SK-N-SH (cell line): ENCODE measurements around the gene DEGS1. TPM values are rescaled to one million over a fixed set of nuclear protein-coding genes. Genes with fewer than 3 reads are reported as not detected.

ENCODE experiments used
- CTCF ChIA-PET: fragments of 300-600, 350-600 bp; formaldehyde crosslinking; extraction: SDS; loops from one replicate; lab custom pipeline; 2021; lab: Yijun Ruan, JAX
- POLR2A ChIA-PET: fragments of 350-600 bp; sonication (Branson Sonifier 250); formaldehyde crosslinking; extraction: SDS; loops from one replicate; lab custom pipeline; 2020; ENCODE audit warnings: antibody characterized with exemption, inconsistent platforms; lab: Yijun Ruan, JAX
- DNase-seq: peaks from one replicate; pipeline ENCODE4 v3.0.0; 2012
- H2AFZ ChIP-seq: fragments of 200-600 bp; sonication (generic); 2 replicates; pipeline ENCODE4 v1.8.1; 2016; ENCODE audit warnings: antibody characterized with exemption, mild to moderate bottlenecking, low read depth
- H3F3A ChIP-seq: fragments of 200-600 bp; sonication (generic); replicated peaks from 2 replicates; pipeline ENCODE3; 2016; ENCODE audit warnings: antibody characterized with exemption, mild to moderate bottlenecking; ENCODE audit not compliant: insufficient read depth
- H3K27ac ChIP-seq, 2 experiments: fragments of 200-500 bp in 1 of 2; fragments of 200-600 bp in 1 of 2; sonication (Bioruptor generic) in 1 of 2; sonication (generic), shearing (Covaris generic) in 1 of 2; 2 replicates each; pipeline versions ENCODE4 v1.5.1 to v1.6.1; 2014 to 2016; ENCODE audit warnings: low read depth in 2 of 2, inconsistent platforms in 1 of 2, low read length in 1 of 2, mild to moderate bottlenecking in 1 of 2, mixed read lengths in 1 of 2
- H3K27me3 ChIP-seq: fragments of 200-600 bp; sonication (generic), shearing (Covaris generic); 2 replicates; pipeline ENCODE4 v1.6.1; 2016; ENCODE audit warnings: mixed run types; ENCODE audit not compliant: insufficient read depth
- H3K36me3 ChIP-seq, 2 experiments: fragments of 200-500 bp in 1 of 2; fragments of 200-600 bp in 1 of 2; sonication (Bioruptor generic) in 1 of 2; sonication (generic) in 1 of 2; replicated peaks in 1 of 2; 2 replicates each; pipeline versions ENCODE3 to v1.5.1; 2014 to 2016; ENCODE audit warnings: low read length in 1 of 2, mild to moderate bottlenecking in 1 of 2; ENCODE audit not compliant: insufficient read depth in 2 of 2, control insufficient read depth in 1 of 2
- H3K4me1 ChIP-seq, 2 experiments: fragments of 200-500 bp in 1 of 2; fragments of 200-600 bp in 1 of 2; sonication (Bioruptor generic) in 1 of 2; sonication (generic), shearing (Covaris generic) in 1 of 2; 2 replicates each; pipeline versions ENCODE4 v1.5.1 to v1.6.1; 2014 to 2016; ENCODE audit warnings: low read depth in 1 of 2, low read length in 1 of 2, mixed run types in 1 of 2; ENCODE audit not compliant: insufficient read depth in 2 of 2, control insufficient read depth in 1 of 2
- H3K4me2 ChIP-seq: fragments of 200-600 bp; sonication (generic), shearing (Covaris generic); 2 replicates; pipeline ENCODE4 v1.6.1; 2017; ENCODE audit warnings: mixed run types
- H3K4me3 ChIP-seq, 2 experiments: fragments of 200-500 bp in 1 of 2; fragments of 200-600 bp in 1 of 2; sonication (Bioruptor generic) in 1 of 2; sonication (generic), shearing (Covaris generic) in 1 of 2; 2 replicates each; pipeline versions ENCODE4 v1.5.1 to v1.8.1; 2014 to 2016; ENCODE audit warnings: low read depth in 2 of 2, inconsistent platforms in 1 of 2, low read length in 1 of 2, mild to moderate bottlenecking in 1 of 2, mixed read lengths in 1 of 2, moderate library complexity in 1 of 2
- H3K79me2 ChIP-seq: fragments of 200-600 bp; sonication (generic); 2 replicates; pipeline ENCODE4 v1.8.1; 2017; ENCODE audit warnings: mild to moderate bottlenecking; ENCODE audit not compliant: insufficient read depth
- H3K9ac ChIP-seq: fragments of 200-600 bp; sonication (generic); 2 replicates; pipeline ENCODE4 v1.6.1; 2017; ENCODE audit warnings: mixed run types
- H3K9me2 ChIP-seq: fragments of 200-600 bp; sonication (generic); 2 replicates; pipeline ENCODE4 v1.6.1; 2017; ENCODE audit warnings: mixed run types
- H3K9me3 ChIP-seq: fragments of 200-600 bp; sonication (generic); 2 replicates; pipeline ENCODE4 v1.6.1; 2017; ENCODE audit warnings: mixed run types, mild to moderate bottlenecking, moderate library complexity
- H4K20me1 ChIP-seq: fragments of 200-600 bp; sonication (generic); 2 replicates; pipeline ENCODE4 v1.6.1; 2017; ENCODE audit warnings: mild to moderate bottlenecking, mixed run types; ENCODE audit not compliant: insufficient read depth
- ELF1 ChIP-seq: IDR thresholded peaks from 2 replicates; pipeline ENCODE4 v1.4.0; 2012
- FOXJ3 ChIP-seq: sonication (generic); formaldehyde crosslinking; IDR thresholded peaks from 2 replicates; pipeline ENCODE4 v1.5.1; 2020; ENCODE audit warnings: mild to moderate bottlenecking, missing genetic modification reagents
- FOXM1 ChIP-seq: IDR thresholded peaks from 2 replicates; pipeline ENCODE4 v1.4.0; 2012; ENCODE audit warnings: low read depth, mild to moderate bottlenecking
- IRF3 ChIP-seq: fragments of 150-350 bp; IDR thresholded peaks from 2 replicates; pipeline ENCODE4 v1.6.1; 2016; ENCODE audit warnings: mild to moderate bottlenecking, low read depth, low read length
- JUND ChIP-seq: IDR thresholded peaks from 2 replicates; pipeline ENCODE4 v1.4.0; 2012
- MEF2A ChIP-seq: IDR thresholded peaks from 2 replicates; pipeline ENCODE4 v1.4.0; 2012; ENCODE audit warnings: low read depth, borderline replicate concordance
- MXI1 ChIP-seq: IDR thresholded peaks from 2 replicates; pipeline ENCODE4 v1.6.1; 2012; ENCODE audit warnings: mild to moderate bottlenecking, low read depth, low read length, improper control_type of control experiment
- NFIC ChIP-seq: IDR thresholded peaks from 2 replicates; pipeline ENCODE4 v1.4.0; 2012; ENCODE audit warnings: borderline replicate concordance
- POLR2AphosphoS5 ChIP-seq: IDR thresholded peaks from 2 replicates; pipeline ENCODE4 v1.6.1; 2012; ENCODE audit warnings: low read depth, low read length
- RCOR1 ChIP-seq: fragments of 150-350 bp; IDR thresholded peaks from 2 replicates; pipeline ENCODE4 v1.6.1; 2017; ENCODE audit warnings: antibody characterized with exemption, low read length
- RFX5 ChIP-seq: IDR thresholded peaks from 2 replicates; pipeline ENCODE4 v1.6.1; 2012; ENCODE audit warnings: mild to moderate bottlenecking, improper control_type of control experiment, low read length
- SIN3A ChIP-seq: IDR thresholded peaks from 2 replicates; pipeline ENCODE4 v1.6.1; 2012; ENCODE audit warnings: low read depth, mild to moderate bottlenecking, low read length, moderate library complexity, borderline replicate concordance
- SMC3 ChIP-seq: IDR thresholded peaks from 2 replicates; pipeline ENCODE4 v1.6.1; 2012; ENCODE audit warnings: low read depth, low read length, improper control_type of control experiment
- USF2 ChIP-seq: fragments of 150-350 bp; IDR thresholded peaks from 2 replicates; pipeline ENCODE4 v1.6.1; 2017; ENCODE audit warnings: antibody characterized with exemption, low read length, low read depth, borderline replicate concordance
- YY1 ChIP-seq: IDR thresholded peaks from 2 replicates; pipeline ENCODE4 v1.4.0; 2012; ENCODE audit warnings: low read depth, mild to moderate bottlenecking
- WGBS: methylation state at CpG from one replicate; pipeline ENCODE4 v1.1.6; 2017; ENCODE audit warnings: low lambda C conversion rate; 5-methylcytosine and 5-hydroxymethylcytosine counted together
- polyA plus RNA-seq, 3 experiments: library from polyadenylated mRNA; depleted of rRNA; stranded (reverse); fragments of >200 nt; gene quantifications; 2 replicates each; pipeline ENCODE4 v1.2.3, GENCODE V29; 2012
- TF ChIP-seq, protein P1 (sequence below): IDR thresholded peaks from 2 replicates; pipeline ENCODE4 v1.4.0; 2012; ENCODE audit warnings: low read depth, borderline replicate concordance
- TF ChIP-seq, protein P2 (sequence below): fragments of 200-600 bp; sonication (generic); IDR thresholded peaks from 2 replicates; pipeline ENCODE4 v1.6.1; 2017; ENCODE audit warnings: antibody characterized with exemption, mild to moderate bottlenecking, moderate library complexity

DEGS1 gene
- polyA plus RNA-seq, 1 of the 3 experiments (the other 2 are of a cell fraction): 62.3 TPM

DNA sequence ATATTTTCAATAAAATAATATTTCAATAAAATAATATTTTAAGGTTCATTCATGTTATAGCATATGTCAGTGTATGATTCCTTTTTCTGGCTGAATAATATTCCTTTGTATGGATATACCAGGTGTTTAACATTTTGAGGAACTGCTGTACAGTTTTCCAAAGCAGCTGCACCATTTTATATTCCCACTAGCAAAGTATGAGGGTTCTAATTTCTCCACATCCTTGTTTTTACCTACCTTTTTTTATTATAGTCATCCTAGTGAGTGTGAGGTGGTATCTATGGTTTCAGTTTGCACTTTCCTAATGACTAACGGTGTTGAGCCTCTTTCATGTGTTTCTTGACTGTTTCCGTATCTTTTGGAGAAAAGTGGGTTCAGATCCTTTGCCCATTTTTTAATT lies 5.2 kb downstream of the DEGS1 start (continued):
- TF ChIP-seq SIN3A (no peak), FOXM1 (no peak), SMC3 (no peak), YY1 (no peak), MXI1 (no peak), FOXJ3 (CRISPR knock-in tag) (no peak)

- Histone ChIP-seq H3K4me3 (no peak overlapping the region), H3K27ac (no peak overlapping the region), H3K9me3 (no peaks in the 10 kb centered on the region), H3K4me1 (peaks cover under 1 to 13% of the 10 kb centered on the region in 2 experiments; a peak in 2 of 4 replicates), H4K20me1 (peaks cover 47% of the 10 kb centered on the region), H3K4me2 (no peak overlapping the region), H3K9me2 (no peaks in the 10 kb centered on the region), H3K9ac (no peak overlapping the region), H3K27me3 (no peaks in the 10 kb centered on the region), H3F3A (peaks cover 14% of the 10 kb centered on the region), H3K79me2 (peaks cover 89% of the 10 kb centered on the region), H3K36me3 (peaks cover 18 to 52% of the 10 kb centered on the region in 2 experiments), H2AFZ (no peak overlapping the region)
- TF ChIP-seq SIN3A (no peak), POLR2AphosphoS5 (no peak), FOXJ3 (CRISPR knock-in tag) (no peak), RFX5 (no peak), JUND (no peak), ELF1 (no peak), RCOR1 (no peak), USF2 (no peak), MEF2A (no peak), IRF3 (no peak), NFIC (no peak)
- TF ChIP-seq, protein P1, sequence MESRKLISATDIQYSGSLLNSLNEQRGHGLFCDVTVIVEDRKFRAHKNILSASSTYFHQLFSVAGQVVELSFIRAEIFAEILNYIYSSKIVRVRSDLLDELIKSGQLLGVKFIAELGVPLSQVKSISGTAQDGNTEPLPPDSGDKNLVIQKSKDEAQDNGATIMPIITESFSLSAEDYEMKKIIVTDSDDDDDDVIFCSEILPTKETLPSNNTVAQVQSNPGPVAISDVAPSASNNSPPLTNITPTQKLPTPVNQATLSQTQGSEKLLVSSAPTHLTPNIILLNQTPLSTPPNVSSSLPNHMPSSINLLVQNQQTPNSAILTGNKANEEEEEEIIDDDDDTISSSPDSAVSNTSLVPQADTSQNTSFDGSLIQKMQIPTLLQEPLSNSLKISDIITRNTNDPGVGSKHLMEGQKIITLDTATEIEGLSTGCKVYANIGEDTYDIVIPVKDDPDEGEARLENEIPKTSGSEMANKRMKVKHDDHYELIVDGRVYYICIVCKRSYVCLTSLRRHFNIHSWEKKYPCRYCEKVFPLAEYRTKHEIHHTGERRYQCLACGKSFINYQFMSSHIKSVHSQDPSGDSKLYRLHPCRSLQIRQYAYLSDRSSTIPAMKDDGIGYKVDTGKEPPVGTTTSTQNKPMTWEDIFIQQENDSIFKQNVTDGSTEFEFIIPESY: no peak
- TF ChIP-seq, protein P2, sequence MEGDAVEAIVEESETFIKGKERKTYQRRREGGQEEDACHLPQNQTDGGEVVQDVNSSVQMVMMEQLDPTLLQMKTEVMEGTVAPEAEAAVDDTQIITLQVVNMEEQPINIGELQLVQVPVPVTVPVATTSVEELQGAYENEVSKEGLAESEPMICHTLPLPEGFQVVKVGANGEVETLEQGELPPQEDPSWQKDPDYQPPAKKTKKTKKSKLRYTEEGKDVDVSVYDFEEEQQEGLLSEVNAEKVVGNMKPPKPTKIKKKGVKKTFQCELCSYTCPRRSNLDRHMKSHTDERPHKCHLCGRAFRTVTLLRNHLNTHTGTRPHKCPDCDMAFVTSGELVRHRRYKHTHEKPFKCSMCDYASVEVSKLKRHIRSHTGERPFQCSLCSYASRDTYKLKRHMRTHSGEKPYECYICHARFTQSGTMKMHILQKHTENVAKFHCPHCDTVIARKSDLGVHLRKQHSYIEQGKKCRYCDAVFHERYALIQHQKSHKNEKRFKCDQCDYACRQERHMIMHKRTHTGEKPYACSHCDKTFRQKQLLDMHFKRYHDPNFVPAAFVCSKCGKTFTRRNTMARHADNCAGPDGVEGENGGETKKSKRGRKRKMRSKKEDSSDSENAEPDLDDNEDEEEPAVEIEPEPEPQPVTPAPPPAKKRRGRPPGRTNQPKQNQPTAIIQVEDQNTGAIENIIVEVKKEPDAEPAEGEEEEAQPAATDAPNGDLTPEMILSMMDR: no peak
- no peak for DNase-seq
- POLR2A ChIA-PET: no interaction called here
- CTCF ChIA-PET: no interaction called here
- 96% methylated on average over 7 of the region's 7 CpGs for WGBS
Observed at GRCh38 chr1:224189561-224189960, 6.5 kb downstream of the DEGS1 start.
